Measurements from ENCODE around the gene KANK4.

DNA sequence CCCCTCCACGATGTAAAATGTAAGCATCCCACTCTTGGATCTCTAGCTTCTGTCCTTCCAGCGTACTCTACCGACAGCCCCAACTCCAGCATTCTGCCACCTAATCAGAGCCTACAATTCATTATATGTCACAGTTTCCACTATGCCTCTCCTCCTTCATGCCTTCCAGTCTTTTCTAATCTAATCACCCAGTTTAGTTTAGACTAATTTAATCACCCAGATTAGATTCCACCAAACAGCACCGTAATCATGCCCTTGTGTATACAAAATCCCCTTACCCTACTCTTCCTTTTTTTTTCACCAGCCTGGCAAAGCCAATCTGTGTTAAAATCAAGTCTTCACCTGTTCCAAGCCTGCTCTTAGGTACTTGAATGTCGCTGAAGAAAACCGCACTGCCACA, 49.8 kb upstream of the KANK4 start:
- TF ChIP-seq, protein P1, sequence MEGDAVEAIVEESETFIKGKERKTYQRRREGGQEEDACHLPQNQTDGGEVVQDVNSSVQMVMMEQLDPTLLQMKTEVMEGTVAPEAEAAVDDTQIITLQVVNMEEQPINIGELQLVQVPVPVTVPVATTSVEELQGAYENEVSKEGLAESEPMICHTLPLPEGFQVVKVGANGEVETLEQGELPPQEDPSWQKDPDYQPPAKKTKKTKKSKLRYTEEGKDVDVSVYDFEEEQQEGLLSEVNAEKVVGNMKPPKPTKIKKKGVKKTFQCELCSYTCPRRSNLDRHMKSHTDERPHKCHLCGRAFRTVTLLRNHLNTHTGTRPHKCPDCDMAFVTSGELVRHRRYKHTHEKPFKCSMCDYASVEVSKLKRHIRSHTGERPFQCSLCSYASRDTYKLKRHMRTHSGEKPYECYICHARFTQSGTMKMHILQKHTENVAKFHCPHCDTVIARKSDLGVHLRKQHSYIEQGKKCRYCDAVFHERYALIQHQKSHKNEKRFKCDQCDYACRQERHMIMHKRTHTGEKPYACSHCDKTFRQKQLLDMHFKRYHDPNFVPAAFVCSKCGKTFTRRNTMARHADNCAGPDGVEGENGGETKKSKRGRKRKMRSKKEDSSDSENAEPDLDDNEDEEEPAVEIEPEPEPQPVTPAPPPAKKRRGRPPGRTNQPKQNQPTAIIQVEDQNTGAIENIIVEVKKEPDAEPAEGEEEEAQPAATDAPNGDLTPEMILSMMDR (IDR thresholded peaks at IDR 0.05), result no peak
- TF ChIP-seq POLR2A (IDR thresholded peaks at IDR 0.05), result no peak

Measured in testis (tissue), 2 donors.